GM18858 (cell line): ENCODE measurements around the gene RASSF5.

ENCODE experiments used
- ATAC-seq: cut with Tn5 transposase; IDR thresholded peaks from one replicate; pipeline ENCODE4 v1.9.1; 2021; ENCODE audit not compliant: unreplicated experiment

Gene RASSF5, protein sequence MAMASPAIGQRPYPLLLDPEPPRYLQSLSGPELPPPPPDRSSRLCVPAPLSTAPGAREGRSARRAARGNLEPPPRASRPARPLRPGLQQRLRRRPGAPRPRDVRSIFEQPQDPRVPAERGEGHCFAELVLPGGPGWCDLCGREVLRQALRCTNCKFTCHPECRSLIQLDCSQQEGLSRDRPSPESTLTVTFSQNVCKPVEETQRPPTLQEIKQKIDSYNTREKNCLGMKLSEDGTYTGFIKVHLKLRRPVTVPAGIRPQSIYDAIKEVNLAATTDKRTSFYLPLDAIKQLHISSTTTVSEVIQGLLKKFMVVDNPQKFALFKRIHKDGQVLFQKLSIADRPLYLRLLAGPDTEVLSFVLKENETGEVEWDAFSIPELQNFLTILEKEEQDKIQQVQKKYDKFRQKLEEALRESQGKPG

DNA sequence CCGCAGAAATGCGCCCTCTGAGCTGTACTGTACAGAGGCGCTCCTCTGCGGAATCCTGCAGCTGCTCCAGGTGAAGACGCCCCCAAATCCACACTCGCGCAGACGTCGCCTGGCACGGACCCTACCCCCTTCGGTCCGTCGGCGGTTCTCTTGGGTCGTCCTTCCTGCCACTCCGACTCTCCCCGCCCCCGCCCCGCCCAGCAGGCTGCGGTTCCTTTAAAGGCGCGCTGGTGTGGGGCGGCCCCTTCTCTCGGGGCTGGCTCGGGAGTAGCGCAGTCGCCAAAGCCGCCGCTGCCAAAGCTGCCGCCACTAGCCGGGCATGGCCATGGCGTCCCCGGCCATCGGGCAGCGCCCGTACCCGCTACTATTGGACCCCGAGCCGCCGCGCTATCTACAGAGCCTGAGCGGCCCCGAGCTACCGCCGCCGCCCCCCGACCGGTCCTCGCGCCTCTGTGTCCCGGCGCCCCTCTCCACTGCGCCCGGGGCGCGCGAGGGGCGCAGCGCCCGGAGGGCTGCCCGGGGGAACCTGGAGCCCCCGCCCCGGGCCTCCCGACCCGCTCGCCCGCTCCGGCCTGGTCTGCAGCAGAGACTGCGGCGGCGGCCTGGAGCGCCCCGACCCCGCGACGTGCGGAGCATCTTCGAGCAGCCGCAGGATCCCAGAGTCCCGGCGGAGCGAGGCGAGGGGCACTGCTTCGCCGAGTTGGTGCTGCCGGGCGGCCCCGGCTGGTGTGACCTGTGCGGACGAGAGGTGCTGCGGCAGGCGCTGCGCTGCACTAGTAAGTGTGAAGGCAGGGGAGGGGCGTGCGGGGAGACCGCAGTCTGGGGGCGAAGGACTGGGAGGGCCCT is at the start of gene RASSF5:
RASSF5 (plus strand) TSS at position 248 of the 846 bp plus-strand sequence; CDS start at position 320, 72 bp downstream.
- ATAC-seq: no peak

DNA sequence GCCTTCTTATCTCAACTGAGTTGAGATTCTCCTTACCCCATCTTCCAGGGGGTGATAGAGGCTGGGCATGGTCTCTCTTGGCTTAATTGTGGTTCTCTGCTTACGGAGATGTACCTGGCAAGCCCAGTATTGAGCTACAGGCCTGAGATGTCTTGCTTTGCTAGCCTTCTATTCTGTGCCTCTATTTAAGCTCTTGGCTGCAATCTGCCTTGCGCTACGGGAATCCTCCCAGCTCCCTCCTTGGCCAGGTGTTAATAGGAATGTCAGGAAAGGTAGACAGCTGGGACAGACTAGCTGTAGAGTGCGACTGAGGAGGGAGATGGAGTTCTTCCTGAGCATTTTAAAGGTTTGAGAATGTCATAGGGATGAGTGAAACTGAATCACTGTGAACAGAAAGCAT is 47.6 kb upstream of the RASSF5 start:
- no peak for ATAC-seq

GRCh38 chr1:206460836-206461426 is 46.4 kb upstream of the RASSF5 start:
- ATAC-seq: no peak

DNA sequence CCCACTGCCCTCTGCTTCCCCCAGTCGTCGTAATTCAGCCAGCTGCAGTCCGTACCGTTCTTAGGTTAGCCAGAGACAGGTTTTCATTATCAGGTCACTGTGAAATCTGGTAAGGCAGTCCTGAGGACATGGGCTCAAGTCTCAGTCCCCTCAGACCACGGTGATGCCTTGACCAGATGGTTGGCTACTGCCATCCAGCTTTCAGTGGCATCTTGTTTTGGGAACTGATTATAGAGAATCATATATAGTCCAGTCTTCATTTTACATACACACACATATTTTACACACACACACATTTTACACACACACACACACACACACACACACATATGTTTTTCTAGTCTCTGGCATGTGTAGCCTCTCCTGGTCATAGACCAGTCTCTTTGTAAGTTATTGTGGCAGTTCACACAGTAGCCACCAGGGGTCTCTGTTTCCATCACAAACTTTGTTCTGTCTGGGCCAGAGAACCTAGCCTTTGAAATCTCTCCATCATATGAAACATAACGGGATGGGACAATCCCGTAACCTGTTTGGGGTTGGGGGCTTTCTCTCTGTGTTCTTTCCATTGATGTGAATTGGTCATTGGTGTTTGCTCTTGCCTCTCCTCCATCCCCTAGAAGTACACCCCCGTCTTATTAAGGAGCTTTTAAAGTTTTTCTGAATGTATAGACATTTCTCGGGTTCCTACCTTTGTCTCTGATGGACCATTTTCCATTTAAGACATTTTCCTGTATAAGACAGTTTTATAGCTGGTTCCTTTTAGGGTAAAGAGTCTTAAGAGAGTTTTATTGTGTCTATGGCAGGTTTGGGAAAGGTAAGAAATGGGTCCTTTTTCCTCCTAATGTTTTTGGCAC is 45.5 kb upstream of the RASSF5 start:
- no peak for ATAC-seq

- ATAC-seq: no peak
Measured at GRCh38 chr1:206463137-206463536, 44.2 kb upstream of the RASSF5 start.

DNA sequence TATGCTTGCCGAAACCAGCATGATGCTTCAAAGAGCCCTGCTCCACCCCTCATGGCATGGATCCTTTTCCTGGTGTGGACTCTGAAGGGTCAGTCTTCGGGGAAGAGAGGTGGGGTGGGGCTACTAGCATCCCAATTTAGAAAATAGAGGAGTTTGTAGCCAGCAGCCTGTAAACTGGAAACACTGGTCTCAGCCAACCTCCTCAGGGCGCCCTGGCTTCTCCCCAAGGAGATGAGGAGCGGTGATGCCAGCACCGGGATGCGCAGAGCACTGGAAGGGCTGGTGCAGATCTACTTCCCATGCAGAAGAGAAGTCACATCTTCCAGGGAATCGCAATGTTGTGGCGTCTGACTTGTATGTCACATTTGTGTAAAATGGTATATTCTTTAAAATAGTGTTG is 43.4 kb upstream of the RASSF5 start:
- no peak for ATAC-seq

- ATAC-seq: no peak
Measured at GRCh38 chr1:206464456-206464964, 42.8 kb upstream of the RASSF5 start.

- ATAC-seq: peak; percentile 31
Measured at GRCh38 chr1:206465951-206466350, 41.4 kb upstream of the RASSF5 start.

GRCh38 chr1:206466840-206467649 is 40.3 kb upstream of the RASSF5 start:
- ATAC-seq: no peak

GRCh38 chr1:206467915-206468314 is 39.4 kb upstream of the RASSF5 start:
- no peak for ATAC-seq

GRCh38 chr1:206468571-206468970 is 38.8 kb upstream of the RASSF5 start:
- ATAC-seq: no peak

DNA sequence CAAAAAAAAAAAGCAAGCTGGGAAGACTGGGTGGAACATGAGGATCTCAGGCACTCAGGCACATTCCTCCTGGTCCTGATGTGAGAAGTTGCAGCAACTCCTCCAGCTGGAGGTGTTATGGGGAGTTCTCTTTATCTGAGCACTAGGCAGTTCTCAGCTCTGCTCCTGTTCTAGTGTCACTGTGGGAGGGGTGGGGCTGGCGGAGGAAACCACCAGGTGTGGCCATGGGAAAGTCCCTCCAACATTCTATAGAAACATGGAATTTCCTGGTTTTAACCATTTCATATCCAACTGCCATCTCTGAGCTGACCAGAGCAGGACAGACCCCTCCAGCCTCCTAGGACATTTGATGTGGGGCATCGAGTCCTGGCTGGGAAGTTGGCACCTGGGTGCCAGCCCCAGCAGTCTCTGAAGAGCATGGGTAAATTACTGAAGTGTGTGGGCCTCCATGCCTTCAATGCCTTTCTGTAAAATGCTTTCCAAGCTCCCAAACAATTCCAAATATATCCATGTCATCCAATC is 37.9 kb upstream of the RASSF5 start:
- no peak for ATAC-seq

DNA sequence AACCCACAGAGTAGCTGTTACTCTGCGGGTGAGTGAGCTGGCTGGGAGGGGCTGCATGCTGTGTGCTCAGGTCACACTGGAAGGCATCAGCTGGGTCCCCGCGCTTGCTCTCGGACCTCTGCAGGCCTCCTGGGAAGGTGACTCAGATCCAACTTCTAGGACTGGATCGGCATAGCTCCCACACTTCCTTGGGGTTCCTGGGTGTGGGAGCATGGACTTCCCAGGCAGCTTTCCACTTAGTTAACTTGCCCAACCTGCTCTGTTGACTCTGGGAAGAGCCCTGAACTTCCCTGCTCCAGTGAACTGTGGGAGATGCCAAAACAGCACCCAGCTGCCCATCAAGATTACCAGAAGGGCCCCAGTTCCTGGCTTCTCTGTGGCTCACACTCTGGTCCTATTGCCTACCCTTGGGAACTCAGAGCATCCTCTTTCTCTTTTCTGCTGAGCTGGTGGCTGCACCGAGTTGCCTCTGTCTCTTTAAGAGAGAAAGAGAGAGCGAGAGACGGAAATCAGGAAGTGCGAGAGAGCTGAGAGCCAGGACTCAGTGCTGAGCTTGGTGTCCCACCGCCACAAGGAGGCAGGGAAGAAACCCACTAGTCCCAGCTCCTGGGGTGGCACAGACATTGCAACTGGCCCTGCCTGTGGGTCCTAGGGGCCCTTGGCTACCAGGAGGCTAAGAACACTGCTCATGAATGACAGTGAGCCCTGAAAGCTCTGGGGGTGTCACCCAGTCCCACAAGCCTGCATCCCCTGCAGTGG is 37.2 kb upstream of the RASSF5 start, which contains the start of gene IKBKE:
IKBKE (plus strand) TSS at position 544 of the 759 bp plus-strand sequence. CDS start 2,752 bp downstream, outside the sequence.
- peak; percentile 44 for ATAC-seq

GRCh38 chr1:206470692-206471414 is 36.5 kb upstream of the RASSF5 start:
- no peak for ATAC-seq

DNA sequence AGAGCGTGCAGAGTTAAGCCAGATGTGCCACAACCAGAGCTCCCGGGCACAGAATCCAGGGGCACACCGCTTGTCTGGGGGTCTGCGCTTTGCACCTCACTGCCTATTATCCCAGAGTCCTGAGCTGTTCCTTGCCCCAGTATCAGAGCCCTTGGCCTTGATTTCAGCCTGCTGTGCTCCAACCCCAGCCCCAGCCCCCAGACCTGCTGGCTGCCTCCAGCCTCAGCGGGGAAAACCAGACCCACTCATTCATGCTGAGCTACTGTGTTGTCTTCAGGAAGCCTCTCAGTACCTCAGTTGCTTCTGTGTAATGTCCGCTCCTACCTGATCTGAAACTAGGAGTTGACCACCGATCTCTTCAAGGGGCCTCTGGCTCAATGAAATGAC is 35.9 kb upstream of the RASSF5 start:
- ATAC-seq: no peak

GRCh38 chr1:206472024-206472423 is 35.3 kb upstream of the RASSF5 start:
- ATAC-seq: no peak

- ATAC-seq: no peak
Measured at GRCh38 chr1:206472454-206472853, 34.9 kb upstream of the RASSF5 start.

DNA sequence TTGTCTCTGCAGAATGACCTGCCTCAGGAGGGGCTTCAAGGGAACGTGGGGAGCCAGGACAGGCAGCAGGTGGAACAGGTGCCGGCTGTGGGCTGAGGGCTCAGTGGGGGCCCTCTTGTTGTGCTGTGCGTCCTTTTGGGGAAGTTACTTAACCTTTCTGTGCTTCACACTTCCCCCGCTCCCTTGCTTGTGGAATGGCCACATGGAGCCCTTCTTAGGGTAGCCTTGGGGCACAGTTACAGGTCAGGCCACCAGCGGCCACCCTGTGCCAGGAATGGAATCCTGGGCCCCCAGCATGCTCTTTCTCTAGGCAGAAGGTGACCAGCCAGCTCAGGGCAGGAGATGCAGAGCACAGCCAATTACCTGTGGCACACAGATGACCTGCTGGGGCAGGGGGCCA is 34.4 kb upstream of the RASSF5 start:
- ATAC-seq: no peak
